ENCODE results near the gene CLSTN3.

DNA sequence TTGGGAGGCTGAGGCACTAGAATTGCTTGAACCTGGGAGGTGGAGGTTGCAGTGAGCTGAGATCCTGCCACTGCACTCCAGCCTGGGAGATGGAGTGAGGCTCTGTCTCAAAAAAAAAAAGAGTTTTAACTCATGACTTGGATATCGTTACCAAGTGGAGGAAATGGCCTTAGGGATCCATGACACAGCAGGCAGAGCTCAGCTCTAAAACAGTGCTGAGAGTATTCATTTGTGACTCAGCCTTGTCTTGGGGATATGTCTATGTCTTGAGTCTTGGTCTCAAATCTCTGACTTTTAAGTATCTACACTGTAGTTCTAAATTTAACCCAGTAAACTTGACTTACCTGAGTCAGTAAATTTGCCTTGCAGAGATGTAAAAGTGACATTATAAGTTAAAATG lies 50.5 kb downstream of the CLSTN3 start:
- TF ChIP-seq RCOR1 (IDR thresholded peaks at IDR 0.05; ENCODE audit: low read depth, low read length) (no peak), POLR2A (IDR thresholded peaks at IDR 0.05; ENCODE audit: low read length) (no peak), JUN (IDR thresholded peaks at IDR 0.05) (no peak), HEYL (CRISPR knock-in tag; IDR thresholded peaks at IDR 0.05) (no peak), KDM1A (IDR thresholded peaks at IDR 0.05; ENCODE audit: low read depth) (no peak), NR3C1 (IDR thresholded peaks at IDR 0.05) (no peak)
- TF ChIP-seq, protein P1, sequence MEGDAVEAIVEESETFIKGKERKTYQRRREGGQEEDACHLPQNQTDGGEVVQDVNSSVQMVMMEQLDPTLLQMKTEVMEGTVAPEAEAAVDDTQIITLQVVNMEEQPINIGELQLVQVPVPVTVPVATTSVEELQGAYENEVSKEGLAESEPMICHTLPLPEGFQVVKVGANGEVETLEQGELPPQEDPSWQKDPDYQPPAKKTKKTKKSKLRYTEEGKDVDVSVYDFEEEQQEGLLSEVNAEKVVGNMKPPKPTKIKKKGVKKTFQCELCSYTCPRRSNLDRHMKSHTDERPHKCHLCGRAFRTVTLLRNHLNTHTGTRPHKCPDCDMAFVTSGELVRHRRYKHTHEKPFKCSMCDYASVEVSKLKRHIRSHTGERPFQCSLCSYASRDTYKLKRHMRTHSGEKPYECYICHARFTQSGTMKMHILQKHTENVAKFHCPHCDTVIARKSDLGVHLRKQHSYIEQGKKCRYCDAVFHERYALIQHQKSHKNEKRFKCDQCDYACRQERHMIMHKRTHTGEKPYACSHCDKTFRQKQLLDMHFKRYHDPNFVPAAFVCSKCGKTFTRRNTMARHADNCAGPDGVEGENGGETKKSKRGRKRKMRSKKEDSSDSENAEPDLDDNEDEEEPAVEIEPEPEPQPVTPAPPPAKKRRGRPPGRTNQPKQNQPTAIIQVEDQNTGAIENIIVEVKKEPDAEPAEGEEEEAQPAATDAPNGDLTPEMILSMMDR (IDR thresholded peaks at IDR 0.05) = no peak
- TF ChIP-seq, protein P2, sequence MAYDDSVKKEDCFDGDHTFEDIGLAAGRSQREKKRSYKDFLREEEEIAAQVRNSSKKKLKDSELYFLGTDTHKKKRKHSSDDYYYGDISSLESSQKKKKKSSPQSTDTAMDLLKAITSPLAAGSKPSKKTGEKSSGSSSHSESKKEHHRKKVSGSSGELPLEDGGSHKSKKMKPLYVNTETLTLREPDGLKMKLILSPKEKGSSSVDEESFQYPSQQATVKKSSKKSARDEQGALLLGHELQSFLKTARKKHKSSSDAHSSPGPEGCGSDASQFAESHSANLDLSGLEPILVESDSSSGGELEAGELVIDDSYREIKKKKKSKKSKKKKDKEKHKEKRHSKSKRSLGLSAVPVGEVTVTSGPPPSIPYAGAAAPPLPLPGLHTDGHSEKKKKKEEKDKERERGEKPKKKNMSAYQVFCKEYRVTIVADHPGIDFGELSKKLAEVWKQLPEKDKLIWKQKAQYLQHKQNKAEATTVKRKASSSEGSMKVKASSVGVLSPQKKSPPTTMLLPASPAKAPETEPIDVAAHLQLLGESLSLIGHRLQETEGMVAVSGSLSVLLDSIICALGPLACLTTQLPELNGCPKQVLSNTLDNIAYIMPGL (CRISPR knock-in tag; IDR thresholded peaks at IDR 0.05; ENCODE audit: borderline replicate concordance) = no peak
